Neural cell (in vitro differentiated cells): ENCODE results near the gene NUPR2.
"Not testable (repeated sequence)": the region's sequence is repeated elsewhere in the genome, so short reads cannot be mapped to it uniquely, and the experiment has no call there.

ENCODE experiments used
- CTCF ChIP-seq: fragments of 450-650 bp; IDR thresholded peaks from 2 replicates; pipeline ENCODE4 v1.5.1; 2014; ENCODE audit warnings: antibody characterized with exemption, mild to moderate bottlenecking, moderate library complexity; ENCODE audit not compliant: poor library complexity, severe bottlenecking
- EP300 ChIP-seq: fragments of 450-650 bp; conservative IDR thresholded peaks from 2 replicates; pipeline ENCODE4 v1.6.1; 2014; ENCODE audit warnings: antibody characterized with exemption, mild to moderate bottlenecking, moderate library complexity; ENCODE audit not compliant: poor library complexity, severe bottlenecking
- RAD21 ChIP-seq: fragments of 450-650 bp; conservative IDR thresholded peaks from 2 replicates; pipeline ENCODE4 v1.6.1; 2014; ENCODE audit warnings: antibody characterized with exemption, mild to moderate bottlenecking, moderate library complexity

- not testable (repeated sequence) for TF ChIP-seq CTCF, EP300, RAD21
These were observed 17.8 kb downstream of the NUPR2 start for GRCh38 chr7:56098187-56099008.
